NCI-H2196 treated with DMSO at 0.1 percent for 48 hours (cell line): Measurements from ENCODE around the gene RAB10.
"Not testable (repeated sequence)": the region's sequence is repeated elsewhere in the genome, so short reads cannot be mapped to it uniquely, and the experiment has no call there.

ENCODE experiments used
- DNase-seq: peaks from one replicate; lab custom pipeline; 2025; ENCODE audit not compliant: unreplicated experiment; lab: John Stamatoyannopoulos, UW

RAB10 gene

GRCh38 chr2:26086779-26087178 is 52.9 kb downstream of the RAB10 start:
- DNase-seq = no peak

DNA sequence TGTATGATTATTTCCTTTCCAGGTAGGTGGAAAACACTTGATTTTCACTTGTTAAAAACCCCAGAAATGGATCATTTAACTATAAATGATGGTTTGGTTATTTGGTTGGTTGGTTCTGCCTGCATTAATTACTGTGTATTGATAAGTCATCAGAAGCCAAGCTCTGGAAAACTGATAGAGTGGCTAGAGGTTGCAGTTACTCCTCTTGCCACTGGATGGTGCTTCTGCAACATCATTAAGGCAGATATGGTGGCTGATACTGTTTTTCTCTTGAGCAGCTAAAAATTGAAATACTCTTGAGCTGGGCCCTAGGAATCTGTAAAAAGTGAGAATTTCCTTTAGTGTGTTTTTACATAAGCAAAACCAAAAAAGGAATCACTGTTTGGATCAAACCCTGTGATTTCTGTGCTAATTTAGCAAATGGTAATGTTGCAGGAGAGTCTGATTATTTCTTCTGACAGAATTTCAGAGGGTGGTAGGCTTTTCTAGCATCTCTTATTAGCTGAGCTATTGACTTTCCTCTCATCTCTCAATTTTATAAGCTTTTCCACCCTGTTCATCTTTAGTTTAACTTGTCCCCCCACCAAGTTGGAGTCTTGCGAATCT is 54.3 kb downstream of the RAB10 start:
- DNase-seq = peak; percentile 8

DNA sequence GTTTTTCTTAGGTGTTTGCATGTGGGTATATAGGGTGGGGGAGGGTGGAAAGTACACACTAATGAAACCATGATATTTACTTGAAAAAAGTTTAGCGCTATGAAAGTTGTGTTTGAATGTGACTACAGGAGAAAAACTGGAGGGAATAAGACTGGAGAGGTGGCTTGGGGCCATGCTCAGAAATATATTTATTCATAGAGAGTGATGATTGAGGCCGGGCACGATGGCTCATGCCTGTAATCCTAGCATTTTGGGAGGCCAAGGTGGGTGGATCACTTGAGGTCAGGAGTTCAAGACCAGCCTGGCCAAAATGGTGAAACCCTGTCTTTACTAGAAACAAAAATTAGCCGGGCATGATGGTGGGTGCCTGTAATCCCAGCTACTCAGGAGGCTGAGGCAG is 55.0 kb downstream of the RAB10 start:
- not testable (repeated sequence) for DNase-seq

DNA sequence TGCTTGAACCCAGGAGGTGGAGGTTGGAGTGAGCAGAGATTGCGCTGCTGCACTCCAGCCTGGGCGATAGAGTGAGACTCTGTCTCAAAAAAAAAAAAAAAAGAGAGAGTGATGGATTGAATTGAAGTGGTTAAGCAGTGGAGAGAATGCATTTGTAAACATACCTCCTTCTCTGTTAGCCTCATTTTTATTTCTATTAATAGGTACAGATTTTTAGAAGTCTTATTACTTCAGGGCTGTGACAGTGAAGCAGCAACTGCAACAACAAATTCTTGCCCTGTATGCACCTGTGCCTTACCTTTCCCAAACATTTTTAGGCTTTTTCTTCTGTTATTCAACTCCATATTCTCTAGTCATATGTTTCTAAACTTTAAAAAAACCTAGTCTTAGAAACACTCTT is 55.5 kb downstream of the RAB10 start:
- no peak for DNase-seq

DNA sequence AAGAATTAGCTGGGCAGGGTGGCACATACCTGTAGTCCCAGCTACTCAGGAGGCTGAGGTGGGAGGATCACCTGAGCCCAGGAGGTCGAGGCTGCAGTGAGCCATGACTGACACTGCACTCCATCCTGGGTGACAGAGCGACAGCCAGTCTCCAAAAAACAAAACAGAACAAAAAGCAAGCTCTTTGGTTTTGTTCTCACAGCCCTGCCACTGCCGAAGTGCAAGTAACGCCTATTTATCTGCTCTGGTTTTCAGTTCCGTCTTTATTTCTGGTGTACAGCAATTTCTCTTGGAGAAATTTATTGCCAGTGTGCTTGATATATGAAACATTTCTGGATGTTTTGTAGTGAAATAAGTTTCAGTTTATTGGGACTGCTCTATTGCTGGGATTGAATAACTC is 61.9 kb downstream of the RAB10 start:
- no peak for DNase-seq

GRCh38 chr2:26099933-26100332 is 66.0 kb downstream of the RAB10 start:
- no peak for DNase-seq

DNA sequence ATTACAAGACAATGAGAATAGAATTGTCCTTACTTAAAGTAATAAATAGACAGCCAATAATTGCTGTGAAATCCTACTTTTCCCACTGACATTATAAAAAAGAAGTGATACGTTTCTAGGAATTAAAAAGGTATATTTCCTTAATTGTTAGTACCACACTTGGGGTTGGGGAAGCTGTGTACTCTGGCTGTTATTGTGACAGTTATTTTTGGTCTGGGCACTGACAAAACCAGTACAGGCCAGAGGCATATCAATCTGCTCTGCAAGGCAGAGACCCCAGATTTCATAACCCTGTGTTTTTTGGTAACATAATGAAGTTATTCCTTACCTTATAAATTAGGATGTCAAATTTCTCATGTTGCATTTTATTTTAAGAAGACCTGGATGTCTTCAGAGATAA is 66.5 kb downstream of the RAB10 start:
- no peak for DNase-seq

GRCh38 chr2:26103752-26104151 is 69.9 kb downstream of the RAB10 start:
- no peak for DNase-seq

- not testable (repeated sequence) for DNase-seq
Observed at GRCh38 chr2:26108701-26109100, 74.8 kb downstream of the RAB10 start.

- DNase-seq = no peak
Observed at GRCh38 chr2:26112201-26112600, 78.3 kb downstream of the RAB10 start.

GRCh38 chr2:26114151-26114550 is 80.3 kb downstream of the RAB10 start:
- DNase-seq = no peak

DNA sequence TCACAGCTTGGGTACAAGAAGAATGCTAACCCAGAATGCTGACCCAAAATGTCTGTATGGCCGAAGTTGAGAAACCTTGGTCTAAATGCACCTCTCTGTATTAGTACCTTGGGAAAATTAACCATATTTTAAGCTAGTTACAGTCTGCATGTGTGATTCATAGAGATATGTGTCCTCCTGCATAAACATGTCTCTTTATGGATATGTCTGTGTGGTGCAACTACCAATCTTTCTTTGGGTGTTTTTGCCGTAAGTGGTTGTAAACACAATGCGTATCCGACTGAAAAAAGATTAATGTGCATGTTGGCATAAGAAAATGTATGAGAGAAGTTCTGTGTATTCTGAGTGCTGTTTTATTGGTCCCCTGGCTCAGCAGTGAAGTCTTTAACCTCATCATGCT is 84.8 kb downstream of the RAB10 start:
- no peak for DNase-seq

DNA sequence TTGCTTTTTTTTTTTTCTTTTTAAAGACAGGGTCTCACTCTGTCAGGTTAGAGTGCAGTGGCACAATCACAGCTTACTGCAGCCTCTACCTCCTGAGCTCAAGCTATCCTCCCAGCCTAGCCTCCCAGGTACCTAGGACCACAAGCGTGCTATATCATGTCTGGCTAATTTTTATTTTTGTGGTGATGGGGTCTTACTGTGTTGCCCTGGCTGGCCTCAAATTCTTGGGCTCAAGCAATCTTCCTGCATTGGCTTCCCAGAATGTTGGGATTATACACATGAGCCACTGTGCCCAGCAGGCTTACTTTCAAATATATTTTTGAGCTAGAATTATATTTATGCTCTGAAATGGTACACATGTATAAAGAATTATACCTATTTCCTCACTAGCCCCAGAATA is 85.6 kb downstream of the RAB10 start:
- no peak for DNase-seq

- DNase-seq = no peak
Observed at GRCh38 chr2:26122630-26123029, 88.7 kb downstream of the RAB10 start.

GRCh38 chr2:26123426-26123825 is 89.5 kb downstream of the RAB10 start:
- DNase-seq = no peak

- DNase-seq = no peak
Observed at GRCh38 chr2:26126074-26126473, 92.2 kb downstream of the RAB10 start.

DNA sequence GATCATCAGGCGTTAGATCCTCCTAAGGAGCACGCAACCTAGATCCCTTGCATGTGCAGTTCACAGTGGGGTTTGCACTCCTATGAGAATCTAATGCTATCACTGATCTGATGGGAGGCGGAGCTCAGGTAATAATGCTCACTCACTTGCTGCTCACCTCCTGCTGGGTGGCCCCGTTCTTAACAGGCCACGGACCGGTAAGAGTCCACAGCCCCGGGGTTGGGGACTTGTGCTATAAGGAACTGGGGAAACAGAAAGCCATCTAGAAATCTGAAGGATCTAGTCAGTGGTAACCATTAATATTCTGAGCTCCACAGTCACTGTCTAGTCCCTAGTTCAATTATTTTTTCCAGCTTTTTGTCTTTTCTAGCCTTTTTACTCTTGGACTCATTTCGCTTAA is 94.3 kb downstream of the RAB10 start:
- no peak for DNase-seq

DNA sequence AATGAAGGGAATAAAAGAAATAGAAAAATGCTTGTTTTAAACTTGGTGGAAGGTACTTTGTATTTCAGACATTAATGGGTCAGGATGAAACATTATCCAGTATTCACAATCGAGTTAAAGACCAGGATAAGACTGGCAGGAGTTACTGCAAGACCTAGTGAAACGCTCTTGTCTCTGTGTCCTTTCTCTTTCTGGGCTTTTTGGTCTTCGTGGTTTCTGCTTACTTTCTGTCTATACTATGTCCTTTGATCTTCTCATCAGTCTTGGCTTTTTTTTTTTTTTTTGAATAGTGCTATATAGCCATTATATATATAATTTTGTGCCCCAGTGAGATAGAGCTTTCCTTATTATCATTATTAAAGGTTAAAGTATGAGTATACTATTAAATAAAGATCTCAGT is 96.9 kb downstream of the RAB10 start:
- no peak for DNase-seq

- DNase-seq = no peak
Observed at GRCh38 chr2:26136451-26136850, 102.6 kb downstream of the RAB10 start.

- no peak for DNase-seq
Observed at GRCh38 chr2:26139269-26140183, 105.6 kb downstream of the RAB10 start.

- no peak for DNase-seq
Observed at GRCh38 chr2:26141145-26141769, 107.4 kb downstream of the RAB10 start.

GRCh38 chr2:26144031-26144430 is 110.1 kb downstream of the RAB10 start:
- DNase-seq = no peak
